GM23248 (cell line): ENCODE measurements around the gene VGLL3. TPM values are rescaled to one million over a fixed set of nuclear protein-coding genes. Genes with fewer than 3 reads are reported as not detected.

Experiments used
- DNase-seq: peaks from one replicate; pipeline ENCODE4 v3.0.0-alpha.2; 2015
- H2AFZ ChIP-seq: fragments of 200-600 bp; sonication (generic); 2 replicates; pipeline ENCODE4 v1.6.1; 2016; ENCODE audit warnings: antibody characterized with exemption
- H3F3A ChIP-seq: fragments of 200-600 bp; sonication (generic); 2 replicates; pipeline ENCODE4 v1.6.1; 2016; ENCODE audit warnings: mild to moderate bottlenecking, antibody characterized with exemption, mixed run types; ENCODE audit not compliant: insufficient read depth
- H3K27ac ChIP-seq: fragments of 200-600 bp; sonication (generic); 2 replicates; pipeline ENCODE4 v1.5.1; 2016; ENCODE audit warnings: mild to moderate bottlenecking
- H3K27me3 ChIP-seq: fragments of 200-600 bp; sonication (generic); replicated peaks from 2 replicates; pipeline ENCODE4 v1.6.1; 2016; ENCODE audit warnings: mild to moderate bottlenecking; ENCODE audit not compliant: insufficient read depth
- H3K36me3 ChIP-seq: fragments of 200-600 bp; sonication (generic); 2 replicates; pipeline ENCODE4 v1.6.1; 2016; ENCODE audit warnings: low read depth, mild to moderate bottlenecking
- H3K4me1 ChIP-seq: fragments of 200-600 bp; sonication (generic); 2 replicates; pipeline ENCODE4 v1.6.1; 2016; ENCODE audit warnings: mild to moderate bottlenecking; ENCODE audit not compliant: insufficient read depth
- H3K4me2 ChIP-seq: fragments of 200-600 bp; sonication (generic); one replicate; pipeline ENCODE4 v1.6.1; 2016; ENCODE audit warnings: mild to moderate bottlenecking; ENCODE audit not compliant: unreplicated experiment
- H3K4me3 ChIP-seq: fragments of 200-600 bp; sonication (generic); 2 replicates; pipeline ENCODE4 v1.5.1; 2016; ENCODE audit warnings: mild to moderate bottlenecking
- H3K79me2 ChIP-seq: fragments of 200-600 bp; sonication (generic); 2 replicates; pipeline ENCODE4 v1.6.1; 2016; ENCODE audit warnings: mild to moderate bottlenecking; ENCODE audit not compliant: insufficient read depth
- H3K9ac ChIP-seq: fragments of 200-600 bp; sonication (generic); 2 replicates; pipeline ENCODE4 v1.6.1; 2016; ENCODE audit warnings: mild to moderate bottlenecking
- H3K9me2 ChIP-seq: fragments of 200-600 bp; sonication (generic); 2 replicates; pipeline ENCODE4 v1.6.1; 2016; ENCODE audit warnings: mixed run types, mild to moderate bottlenecking, moderate library complexity; ENCODE audit not compliant: insufficient read depth
- H3K9me3 ChIP-seq: fragments of 200-600 bp; sonication (generic); one replicate; pipeline ENCODE4 v1.6.1; 2017; ENCODE audit warnings: low read depth
- H4K20me1 ChIP-seq: fragments of 200-600 bp; sonication (generic); 2 replicates; pipeline ENCODE4 v1.6.0; 2016; ENCODE audit not compliant: insufficient read depth
- EZH2 ChIP-seq: fragments of 200-600 bp; sonication (generic); IDR thresholded peaks from 2 replicates; pipeline ENCODE4 v1.6.1; 2018; ENCODE audit warnings: antibody characterized with exemption, mild to moderate bottlenecking; ENCODE audit not compliant: insufficient read depth, poor library complexity, severe bottlenecking
- EZH2phosphoT487 ChIP-seq: fragments of 200-600 bp; sonication (generic); IDR thresholded peaks from 2 replicates; pipeline ENCODE4 v1.6.1; 2018; ENCODE audit warnings: antibody characterized with exemption, moderate library complexity, mild to moderate bottlenecking, low read depth; ENCODE audit not compliant: insufficient read depth
- WGBS, 2 experiments: methylation state at CpG; one replicate each; pipeline ENCODE4 v1.1.6; 2015 to 2017; ENCODE audit warnings: low lambda C conversion rate in 2 of 2, low coverage in 1 of 2; ENCODE audit errors: missing lambda C conversion rate in 2 of 2; 5-methylcytosine and 5-hydroxymethylcytosine counted together
- in situ Hi-C: fragments of 300-500 bp; cut with MboI; formaldehyde crosslinking; loops from 2 replicates; pipeline ENCODE4 v1.15.0; 2020
- polyA plus RNA-seq: library from polyadenylated mRNA; unstranded; fragments of >200 nt; fragmentation: Nextera tagmentation; extraction: Ambion mirVana; gene quantifications from 2 replicates; pipeline ENCODE4 v1.2.1, GENCODE V29; 2016
- total RNA-seq: library from RNA; depleted of rRNA; stranded (reverse); fragments of >200 nt; shearing (Covaris generic); gene quantifications from 2 replicates; pipeline ENCODE4 v1.2.3, GENCODE V29; 2014

Gene VGLL3
- total and polyA plus RNA-seq, 2 experiments from 2014 or later = 85.4 to 213 TPM

GRCh38 chr3:86921971-86922680 is 68.8 kb downstream of the VGLL3 start:
- DNase-seq = peak; percentile 49
- in situ Hi-C loops = no loop called here
- Histone ChIP-seq H3K4me2 (peak overlapping the region; percentile 62), H3K27me3 (no peaks in the 10 kb centered on the region), H3K9me2 (no peaks in the 10 kb centered on the region), H3K79me2 (no peaks in the 10 kb centered on the region), H3K27ac (peak overlapping the region; percentile 81), H3K4me1 (peaks cover 61% of the 10 kb centered on the region), H3K36me3 (no peaks in the 10 kb centered on the region), H3K4me3 (no peak overlapping the region), H3K9me3 (no peaks in the 10 kb centered on the region), H2AFZ (peak overlapping the region; percentile 40; the same call in 1 of the 2 replicates), H4K20me1 (no peaks in the 10 kb centered on the region), H3F3A (peaks cover 47% of the 10 kb centered on the region), H3K9ac (peak overlapping the region; percentile 51)
- TF ChIP-seq EZH2 = no peak
- TF ChIP-seq EZH2phosphoT487 = no peak
- 0% methylated on average over 1 of the region's 1 CpG for WGBS, 2 experiments

DNA sequence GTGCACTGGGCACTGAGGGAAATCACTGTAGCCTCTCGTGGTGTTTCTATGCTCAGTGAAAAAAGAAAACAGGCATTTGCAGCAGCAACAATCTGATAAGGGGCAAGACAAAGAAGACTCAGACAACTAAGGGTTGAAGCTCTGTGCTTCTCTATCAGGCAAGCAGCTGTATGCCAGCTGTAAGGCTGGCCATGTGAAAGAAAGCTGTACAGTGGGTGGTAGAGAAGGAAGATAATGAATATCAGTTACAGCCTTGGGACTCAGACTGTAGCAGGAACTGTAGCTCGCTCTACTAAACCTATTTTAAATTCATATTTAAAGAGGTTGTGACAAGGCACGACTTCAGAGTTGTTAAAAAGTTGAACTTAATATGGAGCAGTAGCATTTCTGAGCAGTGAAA is 76.3 kb downstream of the VGLL3 start:
- H3F3A ChIP-seq = no peaks in the 10 kb centered on the region
- H3K27me3 ChIP-seq = no peaks in the 10 kb centered on the region
- TF ChIP-seq EZH2phosphoT487 (no peak), EZH2 (no peak)
- no peaks in the 10 kb centered on the region for H3K9me3 ChIP-seq
- H2AFZ ChIP-seq = no peak overlapping the region; the same call in 1 of the 2 replicates
- 70 to 73% methylated on average over 3 of the region's 3 CpGs for WGBS, 2 experiments
- H3K9me2 ChIP-seq = no peaks in the 10 kb centered on the region
- no peaks in the 10 kb centered on the region for H3K36me3 ChIP-seq
- in situ Hi-C loops = no loop called here
- H3K27ac ChIP-seq = no peak overlapping the region
- H3K79me2 ChIP-seq = no peaks in the 10 kb centered on the region
- H3K4me2 ChIP-seq = no peak overlapping the region
- peaks cover 14% of the 10 kb centered on the region for H3K4me1 ChIP-seq
- no peaks in the 10 kb centered on the region for H4K20me1 ChIP-seq
- H3K9ac ChIP-seq = no peak overlapping the region
- no peak overlapping the region for H3K4me3 ChIP-seq
- no peak for DNase-seq

- no peak overlapping the region for H3K27ac ChIP-seq
- no peak overlapping the region for H3K4me3 ChIP-seq
- no peaks in the 10 kb centered on the region for H3K79me2 ChIP-seq
- H3K9me2 ChIP-seq = no peaks in the 10 kb centered on the region
- no peak overlapping the region for H3K4me2 ChIP-seq
- no peaks in the 10 kb centered on the region for H3K9me3 ChIP-seq
- no peak for TF ChIP-seq EZH2phosphoT487
- TF ChIP-seq EZH2 = no peak
- H2AFZ ChIP-seq = no peak overlapping the region
- DNase-seq = no peak
- H3F3A ChIP-seq = no peaks in the 10 kb centered on the region
- H4K20me1 ChIP-seq = no peaks in the 10 kb centered on the region
- H3K36me3 ChIP-seq = no peaks in the 10 kb centered on the region
- no peak overlapping the region for H3K9ac ChIP-seq
- WGBS, 2 experiments = 86 to 87% methylated on average over 3 of the region's 3 CpGs
- H3K27me3 ChIP-seq = no peaks in the 10 kb centered on the region
- in situ Hi-C loops = no loop called here
- peaks cover 15% of the 10 kb centered on the region for H3K4me1 ChIP-seq
Measured at GRCh38 chr3:86913160-86913559, 77.8 kb downstream of the VGLL3 start.

DNA sequence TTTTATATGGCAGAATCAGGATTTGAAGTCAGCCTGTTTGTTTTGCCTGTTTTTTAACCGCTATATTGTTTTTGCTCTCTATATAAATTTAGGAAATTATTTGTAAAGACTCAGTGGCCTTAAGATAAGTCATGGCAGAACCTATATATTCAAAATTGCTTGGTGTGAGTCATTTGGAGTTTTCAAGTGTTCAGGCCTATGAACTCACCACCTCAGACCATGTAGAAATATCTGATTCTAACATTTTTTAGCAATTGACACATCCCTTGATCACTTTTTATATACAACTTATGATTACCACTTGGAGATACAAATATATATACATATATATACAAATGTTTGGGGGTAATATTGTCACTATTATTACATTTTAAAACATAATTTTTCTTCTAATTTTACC is 95.7 kb downstream of the VGLL3 start:
- H4K20me1 ChIP-seq = no peaks in the 10 kb centered on the region
- H3K4me1 ChIP-seq = peaks cover 10% of the 10 kb centered on the region; the same call in 1 of the 2 replicates
- 95 to 100% methylated on average over 1 of the region's 1 CpG for WGBS, 2 experiments
- H3K9me3 ChIP-seq = no peaks in the 10 kb centered on the region
- no peak overlapping the region for H3K4me3 ChIP-seq
- no peaks in the 10 kb centered on the region for H3K36me3 ChIP-seq
- in situ Hi-C loops = no loop called here
- no peaks in the 10 kb centered on the region for H3K9me2 ChIP-seq
- DNase-seq = peak; percentile 32
- no peaks in the 10 kb centered on the region for H3K79me2 ChIP-seq
- H3K9ac ChIP-seq = no peak overlapping the region
- TF ChIP-seq EZH2 = no peak
- no peak for TF ChIP-seq EZH2phosphoT487
- H3K4me2 ChIP-seq = no peak overlapping the region
- H3F3A ChIP-seq = no peaks in the 10 kb centered on the region
- no peak overlapping the region for H3K27ac ChIP-seq
- H3K27me3 ChIP-seq = no peaks in the 10 kb centered on the region
- H2AFZ ChIP-seq = no peak overlapping the region
